MM.1S (cell line): ENCODE data around the gene RICTOR.
"Not testable (repeated sequence)": the region's sequence is repeated elsewhere in the genome, so short reads cannot be mapped to it uniquely, and the experiment has no call there.

ENCODE experiments used
- DNase-seq: peaks from one replicate; pipeline ENCODE4 v3.0.0-alpha.2; 2015
- H2AFZ ChIP-seq: fragments of 300-600 bp; sonication (generic); 2 replicates; pipeline ENCODE4 v1.6.0; 2016; ENCODE audit warnings: antibody characterized with exemption, low read length
- H3F3A ChIP-seq: fragments of 300-600 bp; sonication (generic); 2 replicates; pipeline ENCODE4 v1.6.1; 2016; ENCODE audit warnings: mild to moderate bottlenecking, antibody characterized with exemption, low read length, moderate library complexity, mixed read lengths; ENCODE audit not compliant: insufficient read depth
- H3K27ac ChIP-seq: fragments of 300-600 bp; sonication (generic); 2 replicates; pipeline ENCODE4 v1.5.1; 2016; ENCODE audit warnings: mild to moderate bottlenecking, low read length
- H3K27me3 ChIP-seq: fragments of 300-600 bp; sonication (generic); replicated peaks from 2 replicates; pipeline ENCODE4 v1.6.0; 2016; ENCODE audit warnings: low read length; ENCODE audit not compliant: insufficient read depth
- H3K36me3 ChIP-seq: fragments of 300-600 bp; sonication (generic); replicated peaks from 2 replicates; pipeline ENCODE4 v1.6.1; 2016; ENCODE audit warnings: mild to moderate bottlenecking, low read length, mixed read lengths; ENCODE audit not compliant: insufficient read depth
- H3K4me1 ChIP-seq: fragments of 300-600 bp; sonication (generic); 2 replicates; pipeline ENCODE4 v1.6.1; 2016; ENCODE audit warnings: low read length, mixed read lengths
- H3K4me2 ChIP-seq: fragments of 300-600 bp; sonication (generic); 2 replicates; pipeline ENCODE4 v1.6.0; 2016; ENCODE audit warnings: low read depth, low read length
- H3K4me3 ChIP-seq: fragments of 300-600 bp; sonication (generic); 2 replicates; pipeline ENCODE4 v1.5.1; 2016; ENCODE audit warnings: low read length, mixed read lengths
- H3K79me2 ChIP-seq: fragments of 300-600 bp; sonication (generic); 2 replicates; pipeline ENCODE4 v1.6.1; 2016; ENCODE audit warnings: mixed run types, low read length, mixed read lengths
- H3K9ac ChIP-seq: fragments of 300-600 bp; sonication (generic); 2 replicates; pipeline ENCODE4 v1.6.1; 2016; ENCODE audit warnings: low read length, mixed read lengths
- H3K9me2 ChIP-seq: fragments of 300-600 bp; sonication (generic); replicated peaks from 2 replicates; pipeline ENCODE4 v1.6.1; 2016; ENCODE audit warnings: mild to moderate bottlenecking, low read length, mixed read lengths; ENCODE audit not compliant: insufficient read depth
- H3K9me3 ChIP-seq: fragments of 300-600 bp; sonication (generic); replicated peaks from 2 replicates; pipeline ENCODE4 v1.6.1; 2016; ENCODE audit warnings: mild to moderate bottlenecking, low read length, mixed read lengths; ENCODE audit not compliant: insufficient read depth
- H4K20me1 ChIP-seq: fragments of 300-600 bp; sonication (generic); 2 replicates; pipeline ENCODE4 v1.6.1; 2016; ENCODE audit warnings: mild to moderate bottlenecking, low read length, moderate library complexity, mixed read lengths; ENCODE audit not compliant: insufficient read depth
- EZH2 ChIP-seq: fragments of 300-600 bp; sonication (generic); optimal IDR thresholded peaks from 2 replicates; pipeline ENCODE3; 2017; ENCODE audit warnings: low read depth, mild to moderate bottlenecking, antibody characterized with exemption, low read length, mixed read lengths
- EZH2phosphoT487 ChIP-seq: fragments of 300-600 bp; sonication (generic); IDR thresholded peaks from 2 replicates; pipeline ENCODE4 v1.6.1; 2018; ENCODE audit warnings: antibody characterized with exemption, low read length
- TF ChIP-seq, protein P1 (sequence below): fragments of 300-600 bp; sonication (generic); IDR thresholded peaks from 2 replicates; pipeline ENCODE4 v1.5.1; 2016; ENCODE audit warnings: antibody characterized with exemption, low read length, mixed read lengths

RICTOR gene

GRCh38 chr5:39014561-39014960, 59.6 kb downstream of the RICTOR start:
- Histone ChIP-seq H3K9me3 (no peaks in the 10 kb centered on the region), H3K4me2 (no peak overlapping the region)
- no peak for DNase-seq

DNA sequence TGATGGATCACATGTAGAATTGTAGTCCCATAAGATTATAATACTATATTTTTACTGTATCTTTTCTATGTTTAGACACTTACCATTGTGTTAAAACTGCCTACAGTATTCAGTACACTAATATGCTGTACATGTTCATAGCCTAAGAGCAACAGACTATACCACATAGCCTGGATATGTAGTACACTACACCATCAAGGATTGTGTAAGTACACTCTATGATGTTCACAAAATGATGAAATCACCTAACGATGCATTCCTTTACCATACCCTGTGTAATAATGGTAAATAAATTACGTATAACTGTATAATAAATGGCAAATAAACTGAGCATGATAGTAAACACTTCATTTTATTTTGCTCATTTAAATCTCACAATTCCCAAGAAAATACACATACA, 60.3 kb downstream of the RICTOR start:
- Histone ChIP-seq H3K27ac (no peak overlapping the region), H3F3A (no peaks in the 10 kb centered on the region), H3K36me3 (no peaks in the 10 kb centered on the region; the same call in 1 of the 2 replicates), H3K27me3 (no peaks in the 10 kb centered on the region), H2AFZ (no peak overlapping the region), H3K4me2 (no peak overlapping the region), H4K20me1 (no peaks in the 10 kb centered on the region), H3K9me2 (no peaks in the 10 kb centered on the region), H3K9me3 (no peaks in the 10 kb centered on the region), H3K79me2 (peaks cover 16% of the 10 kb centered on the region), H3K4me1 (no peaks in the 10 kb centered on the region), H3K9ac (no peak overlapping the region), H3K4me3 (no peak overlapping the region)
- TF ChIP-seq, protein P1, sequence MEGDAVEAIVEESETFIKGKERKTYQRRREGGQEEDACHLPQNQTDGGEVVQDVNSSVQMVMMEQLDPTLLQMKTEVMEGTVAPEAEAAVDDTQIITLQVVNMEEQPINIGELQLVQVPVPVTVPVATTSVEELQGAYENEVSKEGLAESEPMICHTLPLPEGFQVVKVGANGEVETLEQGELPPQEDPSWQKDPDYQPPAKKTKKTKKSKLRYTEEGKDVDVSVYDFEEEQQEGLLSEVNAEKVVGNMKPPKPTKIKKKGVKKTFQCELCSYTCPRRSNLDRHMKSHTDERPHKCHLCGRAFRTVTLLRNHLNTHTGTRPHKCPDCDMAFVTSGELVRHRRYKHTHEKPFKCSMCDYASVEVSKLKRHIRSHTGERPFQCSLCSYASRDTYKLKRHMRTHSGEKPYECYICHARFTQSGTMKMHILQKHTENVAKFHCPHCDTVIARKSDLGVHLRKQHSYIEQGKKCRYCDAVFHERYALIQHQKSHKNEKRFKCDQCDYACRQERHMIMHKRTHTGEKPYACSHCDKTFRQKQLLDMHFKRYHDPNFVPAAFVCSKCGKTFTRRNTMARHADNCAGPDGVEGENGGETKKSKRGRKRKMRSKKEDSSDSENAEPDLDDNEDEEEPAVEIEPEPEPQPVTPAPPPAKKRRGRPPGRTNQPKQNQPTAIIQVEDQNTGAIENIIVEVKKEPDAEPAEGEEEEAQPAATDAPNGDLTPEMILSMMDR, result no peak
- TF ChIP-seq EZH2 (no peak), EZH2phosphoT487 (no peak)
- DNase-seq, result no peak

More at GRCh38 chr5:39014561-39014960, 59.6 kb downstream of the RICTOR start:
- Histone ChIP-seq H3K79me2 (peaks cover 21% of the 10 kb centered on the region), H3K9ac (no peak overlapping the region), H3K27me3 (no peaks in the 10 kb centered on the region), H3K4me3 (no peak overlapping the region), H2AFZ (no peak overlapping the region), H3K4me1 (no peaks in the 10 kb centered on the region), H3K9me2 (no peaks in the 10 kb centered on the region), H3F3A (no peaks in the 10 kb centered on the region), H3K36me3 (no peaks in the 10 kb centered on the region; the same call in 1 of the 2 replicates), H3K27ac (no peak overlapping the region), H4K20me1 (no peaks in the 10 kb centered on the region)
- no peak for TF ChIP-seq EZH2phosphoT487
- no peak for TF ChIP-seq EZH2
- TF ChIP-seq, protein P1, result no peak

DNA sequence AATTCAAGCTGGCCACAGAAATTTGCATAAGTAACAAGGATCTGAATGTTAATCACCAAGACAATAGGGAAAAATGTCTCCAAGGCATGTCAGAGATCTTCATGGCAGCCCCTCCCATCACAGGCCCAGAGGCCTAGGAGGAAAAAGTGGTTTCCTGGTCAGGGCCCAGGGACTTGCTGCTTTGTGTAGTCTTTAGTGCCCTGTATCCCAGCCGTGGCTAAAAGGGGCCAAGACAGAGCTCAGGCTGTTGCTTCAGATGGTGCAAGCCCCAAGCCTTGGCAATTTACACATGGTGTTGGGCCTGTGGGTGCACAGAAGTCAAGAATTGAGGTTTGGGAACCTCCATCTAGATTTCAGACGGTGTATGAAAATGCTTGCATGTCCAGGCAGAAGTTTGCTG, 63.2 kb downstream of the RICTOR start:
- not testable (repeated sequence) for H3K4me2 ChIP-seq, H3K9ac ChIP-seq, H2AFZ ChIP-seq, H3K4me1 ChIP-seq, H3K9me2 ChIP-seq, H3K4me3 ChIP-seq, H3F3A ChIP-seq, DNase-seq, H3K36me3 ChIP-seq, H3K27me3 ChIP-seq, H4K20me1 ChIP-seq, H3K27ac ChIP-seq, H3K9me3 ChIP-seq
- H3K79me2 ChIP-seq, result peaks cover 12% of the 10 kb centered on the region

GRCh38 chr5:39009981-39010380, 64.2 kb downstream of the RICTOR start:
- TF ChIP-seq, protein P1, result no peak
- Histone ChIP-seq H3K9ac (no peak overlapping the region), H3K4me3 (no peak overlapping the region), H2AFZ (no peak overlapping the region), H3K4me1 (no peaks in the 10 kb centered on the region), H3K9me3 (no peaks in the 10 kb centered on the region), H4K20me1 (no peaks in the 10 kb centered on the region), H3F3A (no peaks in the 10 kb centered on the region), H3K4me2 (no peak overlapping the region), H3K79me2 (peaks cover 3% of the 10 kb centered on the region; the same call in 1 of the 2 replicates), H3K27me3 (no peaks in the 10 kb centered on the region), H3K27ac (no peak overlapping the region), H3K9me2 (no peaks in the 10 kb centered on the region), H3K36me3 (no peaks in the 10 kb centered on the region; the same call in none of the 2 replicates)
- no peak for DNase-seq
